ENCODE measurements around the gene KRTAP5-6. TPM values are rescaled to one million over a fixed set of nuclear protein-coding genes. Genes with fewer than 3 reads are reported as not detected.

Gene KRTAP5-6
- total RNA-seq, 2 donors from 2014 or later, result not detected

DNA sequence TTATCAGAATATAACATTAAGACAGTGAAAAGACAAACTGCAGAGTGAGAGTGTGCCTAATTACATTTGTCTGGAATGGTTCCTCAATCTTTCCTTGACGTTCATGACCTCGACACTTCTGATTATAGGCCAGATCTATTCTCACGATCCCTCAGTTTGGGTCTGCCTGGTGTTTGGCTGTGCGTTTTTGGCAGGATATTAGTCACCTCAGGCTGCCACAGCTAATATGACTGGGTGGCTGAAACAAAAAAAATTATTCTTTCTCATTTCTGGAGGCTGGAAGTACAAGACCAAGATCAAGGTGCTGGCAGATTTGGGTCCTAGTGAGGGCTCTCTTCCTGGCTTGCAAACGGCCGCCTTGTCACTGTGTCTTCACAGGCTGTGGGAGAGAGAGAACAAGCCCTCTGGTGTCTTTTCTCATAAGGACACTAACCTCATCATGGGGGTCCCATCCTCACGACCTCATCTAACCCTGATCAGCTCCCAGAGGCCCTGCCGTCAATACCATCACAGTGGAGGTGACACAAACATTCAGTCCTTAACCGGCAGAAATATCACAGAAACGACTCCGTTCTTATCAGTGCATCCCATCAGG lies 30.2 kb downstream of the KRTAP5-6 start:
- Histone ChIP-seq H3K36me3 (replicated peaks in 1 of 2; ENCODE audit: insufficient read depth in 1 of 2, low read depth in 2 of 2) (no peaks in the 10 kb centered on the region), H3K27me3 (no peaks in the 10 kb centered on the region), H3K4me3 (no peak overlapping the region), H3K4me1 (no peaks in the 10 kb centered on the region), H3K27ac (no peak overlapping the region), H3K9me3 (no peaks in the 10 kb centered on the region)
- TF ChIP-seq CTCF (IDR thresholded peaks at IDR 0.05) (no peak), POLR2A (IDR thresholded peaks at IDR 0.05) (no peak)
- ATAC-seq, result no peak
- WGBS, 2 donors, result 35 to 37% methylated on average over 11 of the region's 11 CpGs
- intact Hi-C loops (cut with DNase I), result no loop called here
- no peak for DNase-seq

DNA sequence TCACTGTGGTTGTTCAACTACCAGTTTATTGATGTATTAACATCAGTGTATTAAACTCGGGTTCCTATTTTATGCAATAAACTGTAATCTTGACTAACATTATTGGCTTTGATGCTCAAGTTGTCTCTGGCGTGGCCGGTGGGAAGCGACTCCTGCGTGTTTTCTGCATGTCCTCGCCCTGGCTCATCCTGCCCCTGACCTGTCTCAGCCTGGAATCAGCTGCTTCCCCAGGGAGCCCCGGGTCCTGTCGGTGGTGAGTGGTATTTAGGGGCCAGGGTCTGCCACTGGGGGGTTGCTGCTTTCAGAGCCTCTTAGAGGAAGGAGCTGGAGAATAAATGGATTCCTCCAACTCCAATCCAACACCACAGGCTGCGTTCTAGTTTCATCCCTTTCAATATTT lies 30.9 kb downstream of the KRTAP5-6 start:
- no peak overlapping the region for H3K27ac ChIP-seq
- no peaks in the 10 kb centered on the region for H3K36me3 ChIP-seq (replicated peaks in 1 of 2; ENCODE audit: insufficient read depth in 1 of 2, low read depth in 2 of 2)
- TF ChIP-seq POLR2A (IDR thresholded peaks at IDR 0.05), result no peak
- TF ChIP-seq CTCF (IDR thresholded peaks at IDR 0.05), result no peak
- H3K9me3 ChIP-seq, result no peaks in the 10 kb centered on the region
- H3K4me3 ChIP-seq, result no peak overlapping the region
- DNase-seq, result no peak
- ATAC-seq, result no peak
- WGBS, 2 donors, result 61 to 74% methylated on average over 8 to 9 of the region's 9 CpGs
- intact Hi-C loops (cut with DNase I), result no loop called here
- H3K4me1 ChIP-seq, result no peaks in the 10 kb centered on the region
- H3K27me3 ChIP-seq, result no peaks in the 10 kb centered on the region

DNA sequence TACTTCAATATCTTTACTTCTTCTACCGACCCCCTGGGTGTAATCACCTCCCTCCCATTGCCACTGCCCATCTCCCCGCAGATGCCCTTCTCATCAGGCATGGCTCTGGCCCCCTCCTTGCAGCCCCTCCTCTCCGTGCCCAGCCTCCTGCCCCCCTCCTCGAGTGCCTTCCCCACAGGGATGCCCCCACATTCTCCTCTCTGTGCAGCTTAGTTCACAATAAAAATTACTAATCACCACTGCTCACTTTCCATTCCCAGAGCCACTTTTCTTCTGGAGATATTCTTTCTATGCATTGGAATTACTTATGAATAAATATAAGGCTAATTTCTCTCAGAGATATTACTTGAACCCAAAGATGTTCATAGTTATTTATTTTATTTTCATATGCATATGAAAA lies 31.3 kb downstream of the KRTAP5-6 start:
- TF ChIP-seq POLR2A (IDR thresholded peaks at IDR 0.05), result no peak
- no peak for TF ChIP-seq CTCF (IDR thresholded peaks at IDR 0.05)

GRCh38 chr11:1728931-1729691 lies 32.1 kb downstream of the KRTAP5-6 start:
- H3K27me3 ChIP-seq, result no peaks in the 10 kb centered on the region
- ATAC-seq (no peak), DNase-seq (no peak)
- H3K36me3 ChIP-seq (replicated peaks in 1 of 2; ENCODE audit: insufficient read depth in 1 of 2, low read depth in 2 of 2), result no peaks in the 10 kb centered on the region
- no peak overlapping the region for H3K4me3 ChIP-seq
- H3K4me1 ChIP-seq, result no peaks in the 10 kb centered on the region
- 60 to 71% methylated on average over 25 of the region's 25 CpGs for WGBS, 2 donors
- no peaks in the 10 kb centered on the region for H3K9me3 ChIP-seq
- H3K27ac ChIP-seq, result no peak overlapping the region
- TF ChIP-seq CTCF (IDR thresholded peaks at IDR 0.05), result no peak
- TF ChIP-seq POLR2A (IDR thresholded peaks at IDR 0.05), result no peak
- intact Hi-C loops (cut with DNase I), result no loop called here

More for the DNA sequence above, 31.3 kb downstream of the KRTAP5-6 start:
- WGBS, 2 donors, result 39 to 47% methylated on average over 4 of the region's 4 CpGs
- H3K9me3 ChIP-seq, result no peaks in the 10 kb centered on the region
- no peaks in the 10 kb centered on the region for H3K27me3 ChIP-seq
- no peaks in the 10 kb centered on the region for H3K36me3 ChIP-seq (replicated peaks in 1 of 2; ENCODE audit: insufficient read depth in 1 of 2, low read depth in 2 of 2)
- intact Hi-C loops (cut with DNase I), result no loop called here
- no peak overlapping the region for H3K27ac ChIP-seq
- ATAC-seq, result no peak
- H3K4me1 ChIP-seq, result no peaks in the 10 kb centered on the region
- no peak for DNase-seq
- no peak overlapping the region for H3K4me3 ChIP-seq

- intact Hi-C loops (cut with DNase I), result no loop called here
- DNase-seq, result no peak
- Histone ChIP-seq H3K9me3 (no peaks in the 10 kb centered on the region), H3K27ac (no peak overlapping the region), H3K4me3 (no peak overlapping the region), H3K4me1 (no peaks in the 10 kb centered on the region), H3K27me3 (no peaks in the 10 kb centered on the region), H3K36me3 (replicated peaks in 1 of 2; ENCODE audit: insufficient read depth in 1 of 2, low read depth in 2 of 2) (no peaks in the 10 kb centered on the region)
- ATAC-seq, result no peak
- no peak for TF ChIP-seq POLR2A (IDR thresholded peaks at IDR 0.05)
- 58 to 60% methylated on average over 9 of the region's 9 CpGs for WGBS, 2 donors
Observed at GRCh38 chr11:1729692-1730011, 32.7 kb downstream of the KRTAP5-6 start.

Data from body of pancreas (tissue), 4 donors.